Suprapubic skin (tissue), 3 donors: ENCODE data around the gene NECAB3.

Experiments used
- CTCF ChIP-seq, 2 donors: fragments of 200-600 bp in 1 of 2; fragments of 450-650 bp in 1 of 2; sonication (generic) in 1 of 2; IDR thresholded peaks; one replicate each; pipeline ENCODE4 v1.5.1; 2016 to 2019; ENCODE audit warnings: antibody characterized with exemption in 2 of 2, mild to moderate bottlenecking in 1 of 2, moderate library complexity in 1 of 2
- POLR2A ChIP-seq, 2 donors: fragments of 450-650 bp; IDR thresholded peaks; one replicate each; pipeline ENCODE4 v1.6.1; 2017; ENCODE audit warnings: antibody characterized with exemption in 2 of 2, mild to moderate bottlenecking in 2 of 2, moderate library complexity in 2 of 2

- TF ChIP-seq CTCF (IDR thresholded peaks at IDR 0.05) (no peak), POLR2A (IDR thresholded peaks at IDR 0.05) (no peak)
These were observed 19.5 kb downstream of the NECAB3 start for GRCh38 chr20:33654680-33655161.
